ENCODE measurements around the gene AFF1.

Gene AFF1

DNA sequence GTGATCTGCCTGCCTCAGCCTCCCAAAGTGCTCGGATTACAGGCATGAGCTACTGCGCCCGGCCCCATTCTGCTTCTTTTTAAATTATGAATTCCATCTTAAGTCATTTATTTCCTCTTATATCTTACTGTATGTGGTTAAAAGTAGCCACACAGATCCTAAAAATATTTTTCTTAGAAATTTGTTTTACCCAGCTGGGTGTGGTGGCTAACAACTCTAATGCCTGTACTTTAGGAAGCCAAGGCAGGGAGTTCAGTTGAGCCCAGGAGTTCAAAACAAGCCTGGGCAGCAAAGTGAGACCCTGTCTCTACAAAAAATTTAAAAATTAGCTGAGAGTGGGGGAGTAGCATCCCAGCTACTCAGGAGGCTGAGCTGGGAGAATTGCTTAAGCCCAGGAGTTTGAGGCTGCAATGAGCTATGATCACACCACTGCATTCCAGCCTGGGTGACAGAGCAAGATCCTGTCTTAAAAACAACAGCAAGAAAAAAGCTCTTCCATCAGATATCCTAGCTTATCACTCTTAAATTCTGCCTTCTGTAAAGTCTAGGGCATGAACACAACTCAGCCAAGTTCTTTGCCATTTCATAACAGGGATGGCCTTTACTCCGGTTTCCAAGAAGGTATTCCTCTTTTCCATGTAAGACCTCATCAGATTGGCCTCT lies 15.1 kb upstream of the AFF1 start:
- no peak for DNase-seq (ENCODE audit: low read depth)

DNA sequence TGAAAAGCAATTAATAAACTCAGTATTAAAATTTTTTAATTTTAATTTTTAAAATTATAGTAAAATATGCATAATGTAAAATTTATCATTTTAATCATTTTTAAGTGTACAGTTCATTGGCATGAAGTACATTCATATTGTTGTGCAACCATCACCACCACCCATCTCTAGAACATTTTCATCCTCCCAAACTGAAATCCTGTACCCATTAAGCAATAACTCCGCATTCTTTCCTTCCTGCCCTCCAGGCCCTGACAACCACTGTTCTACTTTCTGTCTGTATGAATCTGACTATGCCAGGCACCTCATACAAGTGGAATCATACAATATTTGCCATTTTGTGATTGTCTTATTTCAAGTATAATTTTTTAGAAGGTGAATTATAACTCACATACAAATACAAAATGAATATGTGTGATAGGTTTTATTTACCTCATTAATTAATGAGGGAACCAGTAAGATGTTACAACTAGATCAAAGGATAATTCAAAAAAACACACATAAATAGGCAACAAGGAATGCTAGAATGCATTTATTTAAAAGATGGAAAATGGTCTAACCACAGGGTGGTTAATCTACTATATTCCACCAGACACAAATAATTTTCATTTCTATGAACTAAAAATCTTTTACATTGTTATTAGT lies 13.1 kb upstream of the AFF1 start:
- DNase-seq (ENCODE audit: low read depth), result no peak

- DNase-seq (ENCODE audit: low read depth), result no peak
These were observed 10.0 kb upstream of the AFF1 start for GRCh38 chr4:86924811-86925210.

DNA sequence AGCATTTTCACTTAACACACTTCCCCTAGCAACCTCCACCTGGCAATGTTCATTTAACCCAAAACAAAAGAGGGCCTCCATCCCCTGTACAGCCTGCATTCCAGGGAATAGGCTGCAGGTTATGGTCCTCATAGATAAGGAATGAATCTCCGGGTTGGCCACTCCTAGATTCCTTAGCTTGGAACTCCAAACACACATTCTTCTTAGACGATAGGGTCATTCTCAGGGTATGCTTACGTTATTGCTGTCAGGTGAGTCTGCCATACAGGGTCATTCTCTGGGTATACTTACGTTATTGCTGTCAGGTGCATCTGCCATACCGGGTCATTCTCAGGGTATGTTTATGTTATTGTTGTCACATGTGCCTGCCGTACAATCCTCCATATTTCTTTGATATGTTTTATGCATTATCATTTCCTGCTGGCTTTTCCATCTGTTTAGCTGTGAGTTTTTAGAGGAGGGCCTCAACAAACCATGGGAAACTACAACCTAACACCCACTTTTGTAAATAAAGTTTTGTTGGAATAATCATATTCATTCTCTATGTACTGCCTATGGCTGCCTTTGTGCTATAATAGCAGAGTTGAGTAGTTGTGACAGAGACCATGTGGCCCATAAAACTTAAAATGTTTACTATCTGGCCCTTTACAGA lies 8.2 kb upstream of the AFF1 start:
- DNase-seq (ENCODE audit: low read depth), result no peak

- DNase-seq (ENCODE audit: low read depth), result peak; percentile 8
These were observed 6.9 kb upstream of the AFF1 start for GRCh38 chr4:86927843-86928395.

GRCh38 chr4:86928400-86929255 lies 6.2 kb upstream of the AFF1 start:
- DNase-seq (ENCODE audit: low read depth), result no peak

GRCh38 chr4:86934147-86934770 lies 552 bp upstream of the AFF1 start:
- no peak for DNase-seq (ENCODE audit: low read depth)

DNA sequence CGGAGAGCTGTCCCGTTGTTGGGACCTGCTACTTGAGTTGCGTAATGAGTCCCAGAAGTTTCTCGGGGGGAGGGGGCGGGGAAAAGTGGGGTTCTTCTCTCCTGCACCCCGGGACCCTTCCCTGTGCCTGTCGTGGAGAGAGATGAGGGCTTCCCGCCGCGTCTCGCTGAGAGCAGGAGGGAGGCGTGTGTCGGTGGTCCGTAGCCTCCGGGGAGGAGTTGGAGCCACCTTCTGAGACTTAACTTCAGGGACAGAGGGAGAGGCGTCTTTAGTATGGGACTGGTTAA lies 698 bp downstream of the AFF1 start:
- no peak for DNase-seq (ENCODE audit: low read depth)

DNA sequence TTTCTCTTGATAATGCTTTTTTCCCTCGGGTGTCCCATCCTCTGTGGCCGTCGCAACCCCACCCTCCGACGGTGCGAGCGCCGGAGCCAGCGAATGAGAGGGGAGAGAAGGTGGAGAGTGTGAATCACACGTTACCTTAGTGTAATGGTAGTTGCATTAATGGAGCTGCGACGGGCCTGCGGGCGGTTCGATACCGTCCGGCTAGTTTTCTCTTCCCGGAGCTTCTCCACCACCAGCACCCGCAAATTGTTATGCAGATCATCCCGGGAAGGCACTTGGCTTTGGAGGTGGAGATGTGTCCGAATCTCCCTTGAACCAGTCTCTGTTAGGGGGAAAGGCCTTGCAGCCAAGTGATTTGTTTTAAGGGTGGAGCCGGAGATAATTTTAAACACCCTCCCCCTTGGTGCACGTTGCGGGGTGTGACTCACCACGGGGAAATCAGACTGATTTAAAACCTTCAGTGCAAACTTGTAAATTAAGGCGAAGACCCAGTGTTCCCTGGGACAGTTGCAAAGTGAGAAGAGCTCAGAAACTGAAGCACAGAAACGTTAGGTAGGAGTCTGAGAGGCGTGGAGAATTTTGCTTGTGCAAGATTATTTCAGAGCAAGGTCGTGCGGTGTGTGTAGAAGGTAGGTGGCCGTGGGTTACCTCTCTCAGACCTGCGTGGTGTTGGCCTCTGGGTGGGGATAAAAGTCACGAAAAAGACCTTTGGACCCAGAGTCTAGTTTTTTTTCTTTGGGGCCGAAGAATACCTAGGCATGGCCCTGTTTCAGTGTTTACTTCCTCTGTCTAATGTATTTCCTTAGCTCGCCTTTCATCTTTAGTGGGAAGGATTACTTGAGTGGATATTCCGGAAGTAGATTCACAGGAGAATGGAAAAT lies 1.3 kb downstream of the AFF1 start:
- DNase-seq (ENCODE audit: low read depth), result peak; percentile 68

DNA sequence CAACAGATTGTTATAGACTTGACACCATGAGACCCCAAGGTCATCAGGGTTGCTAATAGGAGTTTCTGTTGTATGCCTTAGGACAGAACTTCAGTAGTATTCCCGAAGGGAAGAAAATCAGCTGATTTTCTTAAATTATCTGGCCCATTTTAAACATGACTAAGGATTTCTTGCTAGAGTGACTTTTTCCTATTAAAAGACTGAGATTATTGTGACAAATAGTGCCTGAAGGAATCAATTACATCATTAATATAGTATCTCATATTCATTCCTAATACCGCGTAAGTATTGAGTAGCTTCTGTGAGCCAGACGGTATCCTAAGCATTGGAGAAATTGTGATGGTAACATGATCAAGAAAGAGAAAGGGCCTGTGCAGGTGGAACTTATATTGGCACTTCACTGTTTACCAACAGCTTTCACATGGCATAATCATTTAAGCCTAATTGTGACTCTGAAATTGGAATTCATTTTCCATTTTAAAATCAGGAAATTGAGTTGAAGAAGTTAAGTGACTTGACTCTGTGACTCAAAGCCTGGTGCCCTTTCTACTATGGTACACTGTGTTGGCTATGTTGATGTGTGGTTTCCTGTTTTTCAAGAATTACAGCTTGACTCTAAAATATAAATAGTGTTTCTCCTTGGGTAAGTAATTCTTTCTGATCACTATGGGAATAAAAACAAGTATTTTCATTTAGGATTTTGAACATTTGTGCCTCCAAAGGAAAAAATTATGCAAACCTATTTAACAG lies 4.1 kb downstream of the AFF1 start:
- no peak for DNase-seq (ENCODE audit: low read depth)

- no peak for DNase-seq (ENCODE audit: low read depth)
These were observed 5.1 kb downstream of the AFF1 start for GRCh38 chr4:86939729-86940575.

DNA sequence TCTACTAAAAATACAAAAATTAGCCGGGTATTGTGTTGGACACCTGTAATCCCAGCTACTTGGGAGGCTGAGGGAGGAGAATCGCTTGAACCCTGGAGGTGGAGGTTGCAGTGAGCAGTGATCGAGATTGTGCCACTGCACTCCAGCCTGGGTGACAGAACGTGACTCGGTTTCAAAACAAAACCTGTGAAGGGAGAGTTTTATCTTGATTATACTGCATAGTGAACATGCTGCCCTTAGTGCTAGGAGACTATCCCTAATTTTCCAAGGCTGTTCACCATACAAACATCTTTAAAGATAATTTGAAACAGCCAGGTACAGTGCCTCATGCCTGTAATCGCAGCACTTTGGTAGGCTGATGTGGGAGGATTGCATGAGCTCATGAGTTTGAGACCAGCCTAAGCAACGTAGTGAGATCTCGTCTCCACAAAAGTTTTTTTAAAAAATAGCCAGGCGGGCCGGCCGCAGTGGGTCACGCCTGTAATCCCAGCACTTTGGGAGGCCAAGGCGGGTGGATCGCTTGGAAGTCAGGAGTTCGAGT lies 6.2 kb downstream of the AFF1 start:
- no peak for DNase-seq (ENCODE audit: low read depth)

GRCh38 chr4:86942185-86942666 lies 7.4 kb downstream of the AFF1 start:
- DNase-seq (ENCODE audit: low read depth), result no peak

DNA sequence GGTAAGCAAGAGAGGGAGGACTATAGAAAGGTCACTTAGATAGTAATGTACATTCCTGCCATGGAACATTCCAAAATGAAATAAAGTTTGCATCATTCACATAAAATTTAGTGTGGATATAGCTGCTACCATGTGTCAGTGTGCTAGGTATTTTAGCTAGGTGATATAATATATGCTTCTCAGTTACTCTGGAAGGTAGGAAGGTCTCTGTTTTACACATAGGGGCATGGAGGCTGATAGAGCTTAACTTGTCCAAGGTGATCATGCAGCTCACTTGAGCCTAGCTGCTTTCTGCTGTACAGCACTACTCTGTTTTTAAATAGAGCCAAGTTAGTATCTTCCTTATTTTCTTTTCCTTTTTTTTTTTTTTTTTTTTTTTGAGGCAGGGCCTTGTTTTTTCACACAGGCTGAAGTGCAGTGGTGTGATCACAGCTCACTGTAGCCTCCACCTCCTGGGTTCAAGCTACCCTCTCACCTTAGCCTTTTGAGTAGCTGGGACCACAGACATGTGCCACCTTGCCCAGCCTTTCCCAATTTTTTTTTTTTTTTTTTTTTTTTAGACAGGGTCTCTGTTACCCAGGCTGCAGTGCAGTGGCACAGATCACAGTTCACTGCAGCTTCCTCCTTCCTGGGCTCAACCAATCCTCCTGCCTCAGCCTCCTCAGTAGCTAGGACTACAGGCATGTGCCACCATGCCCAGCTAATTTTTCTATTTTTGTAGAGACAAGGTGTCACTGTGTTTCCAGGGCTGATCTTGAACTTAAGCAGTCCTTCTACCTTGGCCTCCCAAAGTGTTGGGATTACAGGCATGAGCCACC lies 10.4 kb downstream of the AFF1 start:
- DNase-seq (ENCODE audit: low read depth), result no peak

DNA sequence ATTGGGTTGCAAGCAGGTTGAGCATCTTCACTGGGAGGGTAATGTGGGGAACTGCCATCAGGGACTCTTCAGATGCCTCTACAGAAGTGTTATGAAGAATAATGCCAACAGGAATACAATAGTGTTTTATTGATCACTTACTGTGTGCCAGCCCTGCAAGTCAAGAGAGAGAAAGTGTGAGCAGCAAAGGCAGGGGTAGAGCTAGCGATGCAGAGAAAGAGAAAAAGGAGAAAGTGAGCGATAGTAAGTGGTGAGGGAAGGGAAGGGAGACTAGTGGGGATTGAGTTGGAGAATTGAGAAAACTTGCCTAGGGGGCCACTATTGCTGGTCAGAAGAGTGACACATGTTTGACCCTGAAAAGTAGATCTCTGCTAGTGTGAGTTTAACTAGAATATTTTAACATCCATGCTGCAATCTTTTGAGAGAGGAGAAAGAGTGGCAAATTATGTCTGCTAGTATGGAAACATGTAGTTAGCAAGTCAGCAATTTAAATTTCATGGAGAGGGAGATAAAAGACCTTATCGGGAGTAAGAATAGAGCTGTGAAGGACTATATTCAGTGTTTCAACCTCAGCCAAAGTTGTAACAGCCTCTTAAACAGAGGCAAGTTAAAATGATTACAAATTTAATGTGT lies 12.2 kb downstream of the AFF1 start:
- DNase-seq (ENCODE audit: low read depth), result no peak

GRCh38 chr4:86947501-86948120 lies 12.8 kb downstream of the AFF1 start:
- DNase-seq (ENCODE audit: low read depth), result no peak

DNA sequence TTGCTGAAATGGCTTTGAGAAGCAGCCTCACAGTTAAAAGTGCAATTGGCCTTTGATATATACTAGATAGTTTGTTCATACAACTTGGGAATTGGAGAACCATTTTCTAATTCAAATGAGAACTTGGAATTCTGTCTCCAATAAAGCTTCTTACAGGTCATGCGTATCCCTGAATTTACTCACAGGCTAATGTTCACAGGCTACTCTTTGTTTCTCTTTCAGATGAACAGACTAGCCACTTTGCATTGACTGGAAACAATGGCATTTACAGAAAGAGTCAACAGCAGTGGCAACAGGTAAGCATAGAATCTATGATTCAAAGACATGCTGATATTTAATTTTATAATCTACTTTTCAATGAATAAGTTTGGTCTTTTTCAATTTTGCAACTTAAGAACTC lies 13.5 kb downstream of the AFF1 start:
- no peak for DNase-seq (ENCODE audit: low read depth)

All from stimulated activated CD4-positive, alpha-beta T cell treated with anti-CD3 and anti-CD28 coated beads, Interleukin-2, amount 100 ng/mL, for 4 hours (primary cell).